HUES64 (cell line): Measurements from ENCODE around the gene CASP8AP2.
"Not testable (repeated sequence)": the region's sequence is repeated elsewhere in the genome, so short reads cannot be mapped to it uniquely, and the experiment has no call there.

ENCODE experiments used
- H3K27ac ChIP-seq: 2 replicates; pipeline ENCODE4 v1.7.0; 2013; ENCODE audit warnings: low read depth, low read length, inconsistent platforms
- H3K27me3 ChIP-seq: 2 replicates; pipeline ENCODE4 v1.6.1; 2013; ENCODE audit warnings: mild to moderate bottlenecking, low read length; ENCODE audit not compliant: insufficient read depth
- H3K36me3 ChIP-seq: 2 replicates; pipeline ENCODE4 v1.6.1; 2013; ENCODE audit warnings: mild to moderate bottlenecking, low read length; ENCODE audit not compliant: insufficient read depth
- H3K4me1 ChIP-seq: 2 replicates; pipeline ENCODE4 v1.6.1; 2013; ENCODE audit warnings: mild to moderate bottlenecking, low read length, moderate library complexity; ENCODE audit not compliant: insufficient read depth
- H3K4me3 ChIP-seq: 2 replicates; pipeline ENCODE4 v1.5.1; 2013; ENCODE audit warnings: mild to moderate bottlenecking, low read length, moderate library complexity
- H3K9ac ChIP-seq: 2 replicates; pipeline ENCODE4 v1.6.1; 2013; ENCODE audit warnings: mild to moderate bottlenecking, low read depth, low read length
- H3K9me3 ChIP-seq: 2 replicates; pipeline ENCODE4 v1.6.1; 2013; ENCODE audit warnings: low read depth, low read length; ENCODE audit not compliant: insufficient read depth
- WGBS: fragments of 150-250, 120-280 bp; methylation state at CpG from one replicate; pipeline ENCODE4 v1.1.7; 2013; ENCODE audit warnings: missing lambda C conversion rate; 5-methylcytosine and 5-hydroxymethylcytosine counted together

CASP8AP2 gene

GRCh38 chr6:89819336-89820130, 10.1 kb upstream of the CASP8AP2 start, which contains the start of gene MDN1:
Gene MDN1 (minus strand): TSS chr6:89819794. CDS start chr6:89819607, 187 bp downstream.
- Histone ChIP-seq H3K9me3 (no peaks in the 10 kb centered on the region), H3K4me1 (peaks cover 22% of the 10 kb centered on the region), H3K4me3 (peak within 1 kb of the TSS; percentile 96), H3K9ac (peak within 1 kb of the TSS; percentile 94), H3K27me3 (no peaks in the 10 kb centered on the region), H3K27ac (peak within 1 kb of the TSS; percentile 90), H3K36me3 (no peaks in the 10 kb centered on the region)
- under 1% methylated on average over 65 of the region's 65 CpGs for WGBS

- WGBS, result 93% methylated on average over 6 of the region's 6 CpGs
Measured at GRCh38 chr6:89826029-89826528, 3.6 kb upstream of the CASP8AP2 start.

GRCh38 chr6:89828475-89828987, 1.1 kb upstream of the CASP8AP2 start:
- peak overlapping the region; percentile 13; the same call in 1 of the 2 replicates for H3K27ac ChIP-seq
- H3K9ac ChIP-seq, result peak overlapping the region; percentile 41
- H3K27me3 ChIP-seq, H3K9me3 ChIP-seq, H3K4me1 ChIP-seq: not testable (repeated sequence)
- H3K36me3 ChIP-seq, result peaks cover 20% of the 10 kb centered on the region
- WGBS, result 88% methylated on average over 12 of the region's 13 CpGs
- H3K4me3 ChIP-seq, result peak overlapping the region; percentile 75

More at GRCh38 chr6:89826029-89826528, 3.6 kb upstream of the CASP8AP2 start:
- Histone ChIP-seq H3K27ac (no peak overlapping the region), H3K4me1 (no peaks in the 10 kb centered on the region), H3K27me3 (no peaks in the 10 kb centered on the region), H3K9me3 (no peaks in the 10 kb centered on the region), H3K9ac (no peak overlapping the region), H3K36me3 (peaks cover under 1% of the 10 kb centered on the region; the same call in 1 of the 2 replicates), H3K4me3 (no peak overlapping the region)

- Histone ChIP-seq H3K4me3 (peak overlapping the region; percentile 75), H3K9ac (peak overlapping the region; percentile 41), H3K27me3 (no peaks in the 10 kb centered on the region), H3K36me3 (peaks cover 25% of the 10 kb centered on the region), H3K4me1 (no peaks in the 10 kb centered on the region), H3K27ac (peak overlapping the region; percentile 13; the same call in 1 of the 2 replicates), H3K9me3 (no peaks in the 10 kb centered on the region)
- 22% methylated on average over 18 of the region's 18 CpGs for WGBS
Measured at GRCh38 chr6:89828988-89829471, 650 bp upstream of the CASP8AP2 start.

GRCh38 chr6:89830170-89830809, 610 bp downstream of the CASP8AP2 start:
- Histone ChIP-seq H3K9me3 (no peaks in the 10 kb centered on the region), H3K27ac (peak overlapping the region; percentile 93), H3K27me3 (no peaks in the 10 kb centered on the region), H3K9ac (peak overlapping the region; percentile 98), H3K36me3 (peaks cover 31% of the 10 kb centered on the region), H3K4me3 (peak overlapping the region; percentile 97), H3K4me1 (no peaks in the 10 kb centered on the region)
- 6% methylated on average over 11 of the region's 15 CpGs for WGBS

- peaks cover 61% of the 10 kb centered on the region for H3K36me3 ChIP-seq
- no peak overlapping the region for H3K9ac ChIP-seq
- no peaks in the 10 kb centered on the region for H3K9me3 ChIP-seq
Measured at GRCh38 chr6:89834884-89835792, 5.5 kb downstream of the CASP8AP2 start.

GRCh38 chr6:89836639-89837222, 7.1 kb downstream of the CASP8AP2 start:
- H3K27me3 ChIP-seq, result no peaks in the 10 kb centered on the region
- H3K4me1 ChIP-seq, result no peaks in the 10 kb centered on the region
- no peak overlapping the region for H3K9ac ChIP-seq
- H3K36me3 ChIP-seq, result peaks cover 65% of the 10 kb centered on the region
- no peak overlapping the region for H3K27ac ChIP-seq
- no peak overlapping the region for H3K4me3 ChIP-seq
- 96% methylated on average over 8 of the region's 8 CpGs for WGBS
- no peaks in the 10 kb centered on the region for H3K9me3 ChIP-seq

More at GRCh38 chr6:89834884-89835792, 5.5 kb downstream of the CASP8AP2 start:
- no peak overlapping the region for H3K4me3 ChIP-seq
- H3K27me3 ChIP-seq, result no peaks in the 10 kb centered on the region
- WGBS, result 96% methylated on average over 11 of the region's 12 CpGs
- H3K4me1 ChIP-seq, result no peaks in the 10 kb centered on the region
- H3K27ac ChIP-seq, result no peak overlapping the region

- no peaks in the 10 kb centered on the region for H3K9me3 ChIP-seq
- H3K4me1 ChIP-seq, result no peaks in the 10 kb centered on the region
- no peak overlapping the region for H3K27ac ChIP-seq
- H3K4me3 ChIP-seq, result no peak overlapping the region
- no peaks in the 10 kb centered on the region for H3K27me3 ChIP-seq
- 92% methylated on average over 3 of the region's 3 CpGs for WGBS
- H3K36me3 ChIP-seq, result peaks cover 44% of the 10 kb centered on the region
- no peak overlapping the region for H3K9ac ChIP-seq
Measured at GRCh38 chr6:89840538-89840937, 10.9 kb downstream of the CASP8AP2 start.

- Histone ChIP-seq H3K36me3 (peaks cover 41% of the 10 kb centered on the region), H3K9ac (no peak overlapping the region), H3K27ac (no peak overlapping the region), H3K27me3 (no peaks in the 10 kb centered on the region), H3K4me3 (no peak overlapping the region), H3K9me3 (no peaks in the 10 kb centered on the region), H3K4me1 (no peaks in the 10 kb centered on the region)
- 83% methylated on average over 2 of the region's 2 CpGs for WGBS
Measured at GRCh38 chr6:89842228-89842627, 12.5 kb downstream of the CASP8AP2 start.

- H3K36me3 ChIP-seq, result peaks cover 43% of the 10 kb centered on the region
- no peaks in the 10 kb centered on the region for H3K9me3 ChIP-seq
- H3K9ac ChIP-seq, result no peak overlapping the region
- no peak overlapping the region for H3K27ac ChIP-seq
- H3K4me3 ChIP-seq, result no peak overlapping the region
- WGBS, result 100% methylated on average over 3 of the region's 3 CpGs
- H3K4me1 ChIP-seq, result no peaks in the 10 kb centered on the region
- H3K27me3 ChIP-seq, result no peaks in the 10 kb centered on the region
Measured at GRCh38 chr6:89843070-89843469, 13.4 kb downstream of the CASP8AP2 start.
